ENCODE results near the gene LATS2. TPM values are rescaled to one million over a fixed set of nuclear protein-coding genes. Genes with fewer than 3 reads are reported as not detected.

LATS2 gene
- total RNA-seq, 1 donor from 2014 or later = 25.8 TPM

- no peaks in the 10 kb centered on the region for H3K9me3 ChIP-seq
- TF ChIP-seq POLR2AphosphoS5 (IDR thresholded peaks at IDR 0.05; ENCODE audit: insufficient read depth in 1 of 2, low read depth in 1 of 2) (no peak), POLR2A (IDR thresholded peaks at IDR 0.05) (no peak), CTCF (IDR thresholded peaks at IDR 0.05) (no peak)
- intact Hi-C loops (cut with DNase I) = no loop called here
- no peaks in the 10 kb centered on the region for H3K27me3 ChIP-seq
- no peaks in the 10 kb centered on the region for H3K4me1 ChIP-seq
- peaks cover 0 to 70% of the 10 kb centered on the region in 2 donors for H3K36me3 ChIP-seq
- no peak overlapping the region for H3K4me3 ChIP-seq
- H3K27ac ChIP-seq = no peak overlapping the region
- no peak for DNase-seq (ENCODE audit: extremely low spot score in 2 of 2)
These were observed 84.0 kb downstream of the LATS2 start for GRCh38 chr13:20977394-20977793.

- Histone ChIP-seq H3K27ac (no peak overlapping the region), H3K27me3 (no peaks in the 10 kb centered on the region), H3K4me1 (no peaks in the 10 kb centered on the region), H3K36me3 (peaks cover 0 to 49% of the 10 kb centered on the region in 2 donors), H3K9me3 (no peaks in the 10 kb centered on the region), H3K4me3 (no peak overlapping the region)
- TF ChIP-seq CTCF (IDR thresholded peaks at IDR 0.05) (no peak), POLR2A (IDR thresholded peaks at IDR 0.05) (no peak), POLR2AphosphoS5 (IDR thresholded peaks at IDR 0.05; ENCODE audit: insufficient read depth in 1 of 2, low read depth in 1 of 2) (no peak)
- intact Hi-C loops (cut with DNase I) = no loop called here
- no peak for DNase-seq (ENCODE audit: extremely low spot score in 2 of 2)
These were observed 86.3 kb downstream of the LATS2 start for GRCh38 chr13:20974981-20975585.

- no peak for DNase-seq (ENCODE audit: extremely low spot score in 2 of 2)
- intact Hi-C loops (cut with DNase I) = no loop called here
- Histone ChIP-seq H3K27me3 (no peaks in the 10 kb centered on the region), H3K36me3 (peaks cover 0 to 38% of the 10 kb centered on the region in 2 donors), H3K4me1 (no peaks in the 10 kb centered on the region), H3K27ac (no peak overlapping the region), H3K9me3 (no peaks in the 10 kb centered on the region), H3K4me3 (no peak overlapping the region)
- TF ChIP-seq POLR2AphosphoS5 (IDR thresholded peaks at IDR 0.05; ENCODE audit: insufficient read depth in 1 of 2, low read depth in 1 of 2) (no peak), CTCF (IDR thresholded peaks at IDR 0.05) (no peak), POLR2A (IDR thresholded peaks at IDR 0.05) (no peak)
These were observed 87.4 kb downstream of the LATS2 start for GRCh38 chr13:20973886-20974425.

GRCh38 chr13:20972731-20973130 lies 88.7 kb downstream of the LATS2 start:
- intact Hi-C loops (cut with DNase I) = no loop called here
- Histone ChIP-seq H3K9me3 (no peaks in the 10 kb centered on the region), H3K4me3 (no peak overlapping the region), H3K36me3 (peaks cover 0 to 32% of the 10 kb centered on the region in 2 donors), H3K27ac (no peak overlapping the region), H3K27me3 (no peaks in the 10 kb centered on the region), H3K4me1 (no peaks in the 10 kb centered on the region)
- no peak for DNase-seq (ENCODE audit: extremely low spot score in 2 of 2)
- TF ChIP-seq POLR2A (IDR thresholded peaks at IDR 0.05) = no peak
- no peak for TF ChIP-seq CTCF (IDR thresholded peaks at IDR 0.05)
- TF ChIP-seq POLR2AphosphoS5 (IDR thresholded peaks at IDR 0.05; ENCODE audit: insufficient read depth in 1 of 2, low read depth in 1 of 2) = no peak

GRCh38 chr13:20969182-20969581 lies 92.2 kb downstream of the LATS2 start:
- DNase-seq (ENCODE audit: extremely low spot score in 2 of 2) = no peak
- TF ChIP-seq POLR2A (IDR thresholded peaks at IDR 0.05) = no peak
- no peak for TF ChIP-seq POLR2AphosphoS5 (IDR thresholded peaks at IDR 0.05; ENCODE audit: insufficient read depth in 1 of 2, low read depth in 1 of 2)
- TF ChIP-seq CTCF (IDR thresholded peaks at IDR 0.05) = no peak
- intact Hi-C loops (cut with DNase I) = no loop called here
- H3K9me3 ChIP-seq = no peaks in the 10 kb centered on the region
- H3K36me3 ChIP-seq = peaks cover 0 to 13% of the 10 kb centered on the region in 2 donors
- no peaks in the 10 kb centered on the region for H3K27me3 ChIP-seq
- no peaks in the 10 kb centered on the region for H3K4me1 ChIP-seq
- H3K4me3 ChIP-seq = no peak overlapping the region
- H3K27ac ChIP-seq = no peak overlapping the region
